HUES6 (cell line): Measurements from ENCODE around the gene GSTA3.
"Not testable (repeated sequence)": the region's sequence is repeated elsewhere in the genome, so short reads cannot be mapped to it uniquely, and the experiment has no call there.

Source experiments
- H3K27ac ChIP-seq: 2 replicates; pipeline ENCODE4 v1.7.0; 2013; ENCODE audit warnings: low read depth, mild to moderate bottlenecking, low read length, inconsistent platforms
- H3K27me3 ChIP-seq: 2 replicates; pipeline ENCODE4 v1.6.1; 2013; ENCODE audit warnings: low read length; ENCODE audit not compliant: control insufficient read depth, insufficient read depth
- H3K36me3 ChIP-seq: 2 replicates; pipeline ENCODE4 v1.6.1; 2013; ENCODE audit warnings: low read length; ENCODE audit not compliant: control insufficient read depth, insufficient read depth
- H3K4me1 ChIP-seq: 2 replicates; pipeline ENCODE4 v1.6.1; 2013; ENCODE audit warnings: low read length; ENCODE audit not compliant: control insufficient read depth, insufficient read depth
- H3K4me3 ChIP-seq: 2 replicates; pipeline ENCODE4 v1.5.1; 2013; ENCODE audit warnings: low read depth, low read length
- H3K9ac ChIP-seq: one replicate; pipeline ENCODE4 v1.6.1; 2013; ENCODE audit warnings: mild to moderate bottlenecking, low read length
- H3K9me3 ChIP-seq: 2 replicates; pipeline ENCODE4 v1.6.1; 2013; ENCODE audit warnings: low read depth, low read length; ENCODE audit not compliant: control insufficient read depth, insufficient read depth

The GSTA3 gene

GRCh38 chr6:52887910-52888524 is 21.5 kb downstream of the GSTA3 start:
- Histone ChIP-seq H3K27ac (no peak overlapping the region), H3K4me1 (no peaks in the 10 kb centered on the region), H3K27me3 (no peaks in the 10 kb centered on the region), H3K9ac (no peak overlapping the region), H3K4me3 (no peak overlapping the region), H3K9me3 (no peaks in the 10 kb centered on the region), H3K36me3 (no peaks in the 10 kb centered on the region)

- no peaks in the 10 kb centered on the region for H3K4me1 ChIP-seq
- no peaks in the 10 kb centered on the region; the same call in 1 of the 2 replicates for H3K27me3 ChIP-seq
- peak overlapping the region; percentile 57 for H3K9ac ChIP-seq
- no peak overlapping the region for H3K27ac ChIP-seq
- no peaks in the 10 kb centered on the region for H3K36me3 ChIP-seq
- peak overlapping the region; percentile 66 for H3K4me3 ChIP-seq
- no peaks in the 10 kb centered on the region for H3K9me3 ChIP-seq
Measured at GRCh38 chr6:52881996-52882841, 27.3 kb downstream of the GSTA3 start.

GRCh38 chr6:52881662-52881995 is 27.9 kb downstream of the GSTA3 start:
- H3K9me3 ChIP-seq: no peaks in the 10 kb centered on the region
- H3K9ac ChIP-seq: no peak overlapping the region
- H3K4me1 ChIP-seq: no peaks in the 10 kb centered on the region
- H3K27me3 ChIP-seq: no peaks in the 10 kb centered on the region; the same call in 1 of the 2 replicates
- no peak overlapping the region for H3K27ac ChIP-seq
- H3K36me3 ChIP-seq: no peaks in the 10 kb centered on the region
- peak overlapping the region; percentile 66 for H3K4me3 ChIP-seq

- no peak overlapping the region for H3K27ac ChIP-seq
- H3K36me3 ChIP-seq: no peaks in the 10 kb centered on the region
- no peaks in the 10 kb centered on the region; the same call in 1 of the 2 replicates for H3K27me3 ChIP-seq
- H3K4me3 ChIP-seq: no peak overlapping the region
- H3K4me1 ChIP-seq: no peaks in the 10 kb centered on the region
- no peak overlapping the region for H3K9ac ChIP-seq
- H3K9me3 ChIP-seq: no peaks in the 10 kb centered on the region
Measured at GRCh38 chr6:52877786-52878185, 31.7 kb downstream of the GSTA3 start.

- Histone ChIP-seq H3K36me3 (no peaks in the 10 kb centered on the region), H3K9me3 (no peaks in the 10 kb centered on the region), H3K4me1 (no peaks in the 10 kb centered on the region), H3K9ac (no peak overlapping the region), H3K4me3 (no peak overlapping the region), H3K27ac (no peak overlapping the region), H3K27me3 (no peaks in the 10 kb centered on the region; the same call in 1 of the 2 replicates)
Measured at GRCh38 chr6:52877168-52877567, 32.3 kb downstream of the GSTA3 start.

GRCh38 chr6:52876056-52876787 is 33.3 kb downstream of the GSTA3 start:
- no peaks in the 10 kb centered on the region for H3K4me1 ChIP-seq
- no peak overlapping the region for H3K9ac ChIP-seq
- H3K9me3 ChIP-seq: no peaks in the 10 kb centered on the region
- H3K27ac ChIP-seq: no peak overlapping the region
- no peak overlapping the region for H3K4me3 ChIP-seq
- no peaks in the 10 kb centered on the region for H3K36me3 ChIP-seq
- H3K27me3 ChIP-seq: no peaks in the 10 kb centered on the region; the same call in 1 of the 2 replicates

- Histone ChIP-seq H3K9ac (no peak overlapping the region), H3K36me3 (no peaks in the 10 kb centered on the region), H3K27ac (no peak overlapping the region)
Measured at GRCh38 chr6:52872031-52872430, 37.5 kb downstream of the GSTA3 start.

GRCh38 chr6:52871621-52872020 is 37.9 kb downstream of the GSTA3 start:
- no peak overlapping the region for H3K9ac ChIP-seq
- H3K27ac ChIP-seq: no peak overlapping the region
- H3K4me1 ChIP-seq: no peaks in the 10 kb centered on the region; the same call in 1 of the 2 replicates
- no peaks in the 10 kb centered on the region for H3K9me3 ChIP-seq
- no peak overlapping the region for H3K4me3 ChIP-seq
- H3K27me3 ChIP-seq: no peaks in the 10 kb centered on the region
- H3K36me3 ChIP-seq: no peaks in the 10 kb centered on the region

More at GRCh38 chr6:52872031-52872430, 37.5 kb downstream of the GSTA3 start:
- H3K9me3 ChIP-seq: no peaks in the 10 kb centered on the region
- no peak overlapping the region for H3K4me3 ChIP-seq
- H3K4me1 ChIP-seq: no peaks in the 10 kb centered on the region; the same call in 1 of the 2 replicates
- H3K27me3 ChIP-seq: no peaks in the 10 kb centered on the region

- not testable (repeated sequence) for H3K9ac ChIP-seq, H3K27ac ChIP-seq, H3K27me3 ChIP-seq, H3K4me3 ChIP-seq, H3K36me3 ChIP-seq, H3K4me1 ChIP-seq, H3K9me3 ChIP-seq
Measured at GRCh38 chr6:52870335-52871091, 39.0 kb downstream of the GSTA3 start.

- H3K9me3 ChIP-seq, H3K36me3 ChIP-seq, H3K9ac ChIP-seq, H3K4me3 ChIP-seq, H3K27ac ChIP-seq, H3K27me3 ChIP-seq, H3K4me1 ChIP-seq: not testable (repeated sequence)
Measured at GRCh38 chr6:52868899-52869298, 40.6 kb downstream of the GSTA3 start.
